ENCODE data around the gene GRM1.

GRCh38 chr6:146153040-146153758, 124.3 kb downstream of the GRM1 start:
- no peak for TF ChIP-seq CTCF (IDR thresholded peaks at IDR 0.05)
- TF ChIP-seq POLR2A (IDR thresholded peaks at IDR 0.05) = no peak
